DOHH2 (cell line): Measurements from ENCODE around the gene KLHDC9.

ENCODE experiments used
- H3F3A ChIP-seq: fragments of 200-600 bp; sonication (generic), shearing (Covaris generic); 2 replicates; pipeline ENCODE4 v1.6.0; 2016; ENCODE audit warnings: antibody characterized with exemption, mild to moderate bottlenecking; ENCODE audit not compliant: control insufficient read depth, insufficient read depth
- H3K27ac ChIP-seq: fragments of 200-600 bp; sonication (generic); 2 replicates; pipeline ENCODE4 v1.5.1; 2014; ENCODE audit warnings: low read depth, mild to moderate bottlenecking, low read length, moderate library complexity
- H3K27me3 ChIP-seq: fragments of 200-600 bp; sonication (generic); 2 replicates; pipeline ENCODE4 v1.6.1; 2014; ENCODE audit warnings: mild to moderate bottlenecking, low read length, mixed read lengths; ENCODE audit not compliant: control insufficient read depth
- H3K36me3 ChIP-seq: fragments of 200-600 bp; sonication (generic); 2 replicates; pipeline ENCODE4 v1.6.1; 2014; ENCODE audit warnings: mild to moderate bottlenecking, low read length, moderate library complexity, mixed read lengths; ENCODE audit not compliant: control insufficient read depth
- H3K4me1 ChIP-seq: fragments of 200-600 bp; sonication (generic); 2 replicates; pipeline ENCODE4 v1.6.1; 2014; ENCODE audit warnings: mild to moderate bottlenecking, low read length, mixed read lengths; ENCODE audit not compliant: control insufficient read depth
- H3K4me2 ChIP-seq: fragments of 200-600 bp; sonication (generic); 2 replicates; pipeline ENCODE4 v1.6.0; 2014; ENCODE audit warnings: mild to moderate bottlenecking, low read length, moderate library complexity
- H3K4me3 ChIP-seq: fragments of 200-600 bp; sonication (generic); 2 replicates; pipeline ENCODE4 v1.5.1; 2014; ENCODE audit warnings: mild to moderate bottlenecking, low read length, mixed read lengths
- H3K79me2 ChIP-seq: fragments of 200-600 bp; sonication (generic); 2 replicates; pipeline ENCODE4 v1.6.1; 2014; ENCODE audit warnings: mild to moderate bottlenecking, low read length, mixed read lengths; ENCODE audit not compliant: control insufficient read depth
- H3K9me2 ChIP-seq: fragments of 200-600 bp; sonication (generic); replicated peaks from 2 replicates; pipeline ENCODE4 v1.6.1; 2014; ENCODE audit warnings: mild to moderate bottlenecking, low read length, mixed read lengths; ENCODE audit not compliant: control insufficient read depth
- H3K9me3 ChIP-seq: fragments of 200-600 bp; sonication (generic); 2 replicates; pipeline ENCODE4 v1.6.1; 2014; ENCODE audit warnings: antibody characterized with exemption, low read length, mixed read lengths; ENCODE audit not compliant: control insufficient read depth, insufficient read depth
- H4K20me1 ChIP-seq: fragments of 200-600 bp; sonication (generic); 2 replicates; pipeline ENCODE4 v1.6.0; 2014; ENCODE audit warnings: low read depth, mild to moderate bottlenecking, antibody characterized with exemption, low read length, moderate library complexity; ENCODE audit not compliant: control insufficient read depth, insufficient read depth
- EZH2phosphoT487 ChIP-seq: fragments of 200-600 bp; sonication (generic); IDR thresholded peaks from 2 replicates; pipeline ENCODE4 v1.6.1; 2017; ENCODE audit warnings: borderline replicate concordance, mild to moderate bottlenecking, antibody characterized with exemption, low read length, moderate library complexity, mixed read lengths
- TF ChIP-seq, protein P1 (sequence below): fragments of 200-600 bp; sonication (generic); IDR thresholded peaks from one replicate; pipeline ENCODE4 v1.5.1; 2014; ENCODE audit warnings: antibody characterized with exemption, mild to moderate bottlenecking, low read depth, low read length; ENCODE audit not compliant: poor library complexity, severe bottlenecking

Gene KLHDC9

DNA sequence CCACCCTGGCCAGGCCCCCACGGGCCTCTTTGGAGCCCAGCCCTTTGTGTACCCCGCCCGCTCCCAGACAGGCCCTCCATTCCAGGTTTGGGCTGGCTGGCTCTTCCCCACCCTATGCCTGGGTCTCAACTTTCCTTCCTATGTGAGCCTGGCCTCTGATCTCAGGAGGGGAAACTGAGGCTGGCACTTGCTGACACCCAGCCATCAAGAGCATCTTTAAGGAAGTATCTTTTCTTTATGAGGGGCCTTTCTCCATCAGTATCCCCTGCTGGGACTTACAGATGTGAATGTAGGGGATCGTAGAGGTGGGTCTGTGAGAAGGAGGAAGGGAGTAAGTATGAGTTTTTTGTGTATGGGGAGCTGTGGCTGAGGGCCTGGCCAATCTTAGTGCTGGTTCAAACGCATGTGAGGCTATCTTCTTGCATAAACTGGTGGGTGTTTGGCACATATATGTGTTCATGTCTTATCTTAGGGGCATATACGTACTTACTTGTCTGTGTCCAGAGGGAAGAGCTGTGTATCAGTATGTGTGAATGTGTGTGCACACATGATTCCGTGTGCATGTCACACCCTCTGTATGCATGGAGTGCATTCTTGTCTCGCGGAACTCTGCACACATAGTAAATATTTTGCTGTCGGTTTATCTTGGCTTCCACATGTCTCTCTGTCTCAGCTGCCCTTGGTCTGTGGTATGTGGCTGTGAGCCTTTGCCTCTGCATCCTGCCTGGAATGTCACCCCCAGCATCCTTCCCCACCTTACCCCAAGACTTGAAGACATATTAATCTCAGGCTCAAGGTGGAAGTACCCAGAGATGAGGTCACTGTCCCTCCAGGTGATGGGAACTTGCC is 14.2 kb upstream of the KLHDC9 start:
- Histone ChIP-seq H3K36me3 (no peaks in the 10 kb centered on the region), H3F3A (no peaks in the 10 kb centered on the region), H3K27me3 (no peaks in the 10 kb centered on the region; the same call in 1 of the 2 replicates), H3K4me3 (no peak overlapping the region), H3K79me2 (no peaks in the 10 kb centered on the region), H3K9me3 (no peaks in the 10 kb centered on the region), H3K4me1 (no peaks in the 10 kb centered on the region), H4K20me1 (no peaks in the 10 kb centered on the region), H3K9me2 (no peaks in the 10 kb centered on the region), H3K4me2 (no peak overlapping the region), H3K27ac (no peak overlapping the region)
- TF ChIP-seq, protein P1, sequence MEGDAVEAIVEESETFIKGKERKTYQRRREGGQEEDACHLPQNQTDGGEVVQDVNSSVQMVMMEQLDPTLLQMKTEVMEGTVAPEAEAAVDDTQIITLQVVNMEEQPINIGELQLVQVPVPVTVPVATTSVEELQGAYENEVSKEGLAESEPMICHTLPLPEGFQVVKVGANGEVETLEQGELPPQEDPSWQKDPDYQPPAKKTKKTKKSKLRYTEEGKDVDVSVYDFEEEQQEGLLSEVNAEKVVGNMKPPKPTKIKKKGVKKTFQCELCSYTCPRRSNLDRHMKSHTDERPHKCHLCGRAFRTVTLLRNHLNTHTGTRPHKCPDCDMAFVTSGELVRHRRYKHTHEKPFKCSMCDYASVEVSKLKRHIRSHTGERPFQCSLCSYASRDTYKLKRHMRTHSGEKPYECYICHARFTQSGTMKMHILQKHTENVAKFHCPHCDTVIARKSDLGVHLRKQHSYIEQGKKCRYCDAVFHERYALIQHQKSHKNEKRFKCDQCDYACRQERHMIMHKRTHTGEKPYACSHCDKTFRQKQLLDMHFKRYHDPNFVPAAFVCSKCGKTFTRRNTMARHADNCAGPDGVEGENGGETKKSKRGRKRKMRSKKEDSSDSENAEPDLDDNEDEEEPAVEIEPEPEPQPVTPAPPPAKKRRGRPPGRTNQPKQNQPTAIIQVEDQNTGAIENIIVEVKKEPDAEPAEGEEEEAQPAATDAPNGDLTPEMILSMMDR: no peak
- TF ChIP-seq EZH2phosphoT487: no peak

DNA sequence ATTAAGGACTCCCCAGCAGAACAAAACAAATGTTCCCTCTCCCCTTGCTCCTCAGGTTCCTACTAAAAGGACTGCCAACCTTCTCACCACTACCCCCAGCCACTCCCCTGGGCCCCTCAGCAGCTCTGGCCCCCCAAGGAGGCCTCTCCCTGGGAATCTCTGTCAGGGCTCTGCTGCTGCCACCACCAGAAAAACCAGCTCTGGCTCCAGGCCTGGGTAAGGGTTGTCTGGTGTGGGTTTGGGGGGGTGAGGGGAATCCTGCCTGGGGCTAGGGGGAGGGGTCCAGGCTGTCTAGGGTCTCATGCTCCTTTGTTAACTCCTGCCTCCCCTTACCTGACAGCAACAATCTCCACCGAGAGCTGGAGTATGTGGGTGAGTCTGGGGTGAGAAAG is 13.6 kb upstream of the KLHDC9 start:
- Histone ChIP-seq H3K27ac (no peak overlapping the region), H3K9me2 (no peaks in the 10 kb centered on the region), H3K4me3 (no peak overlapping the region), H4K20me1 (no peaks in the 10 kb centered on the region), H3K79me2 (no peaks in the 10 kb centered on the region), H3F3A (no peaks in the 10 kb centered on the region), H3K9me3 (no peaks in the 10 kb centered on the region), H3K36me3 (no peaks in the 10 kb centered on the region), H3K4me2 (no peak overlapping the region), H3K4me1 (no peaks in the 10 kb centered on the region), H3K27me3 (no peaks in the 10 kb centered on the region; the same call in 1 of the 2 replicates)
- TF ChIP-seq, protein P1: no peak
- no peak for TF ChIP-seq EZH2phosphoT487

DNA sequence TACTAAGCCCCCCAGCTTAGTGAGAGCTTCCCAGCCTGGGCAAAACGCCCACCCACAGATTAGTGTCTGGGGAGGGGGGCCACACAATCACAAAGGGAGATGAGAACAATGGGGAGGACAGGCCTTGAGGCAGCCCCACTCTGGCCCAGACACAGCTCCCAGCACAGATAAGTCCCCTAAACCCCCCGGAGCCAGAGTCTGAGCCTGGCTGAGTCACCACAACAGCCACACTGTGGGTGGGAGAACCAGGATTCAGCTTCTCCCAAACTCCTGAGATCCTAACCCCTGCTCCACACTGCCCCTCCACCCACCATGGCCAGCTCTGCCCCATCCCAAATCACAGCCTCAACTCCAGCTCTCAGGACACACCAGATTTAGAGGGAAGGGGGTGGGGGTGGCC is 13.0 kb upstream of the KLHDC9 start:
- TF ChIP-seq, protein P1: no peak
- no peak for TF ChIP-seq EZH2phosphoT487
- Histone ChIP-seq H3K79me2 (no peaks in the 10 kb centered on the region), H3K27ac (no peak overlapping the region), H3K4me1 (no peaks in the 10 kb centered on the region), H3K9me3 (no peaks in the 10 kb centered on the region), H3K9me2 (no peaks in the 10 kb centered on the region), H3K4me3 (no peak overlapping the region), H3K4me2 (no peak overlapping the region), H3F3A (no peaks in the 10 kb centered on the region), H3K27me3 (no peaks in the 10 kb centered on the region; the same call in 1 of the 2 replicates), H3K36me3 (no peaks in the 10 kb centered on the region), H4K20me1 (no peaks in the 10 kb centered on the region)
